DLD1 (cell line): Measurements from ENCODE around the gene PTPRJ.
"Not testable (repeated sequence)": the region's sequence is repeated elsewhere in the genome, so short reads cannot be mapped to it uniquely, and the experiment has no call there.

ENCODE experiments used
- in situ Hi-C: cut with HindIII; loops from 2 replicates; pipeline ENCODE4 v1.10.0; 2017; ENCODE audit warnings: low sequenced_read_pairs

Gene PTPRJ

DNA sequence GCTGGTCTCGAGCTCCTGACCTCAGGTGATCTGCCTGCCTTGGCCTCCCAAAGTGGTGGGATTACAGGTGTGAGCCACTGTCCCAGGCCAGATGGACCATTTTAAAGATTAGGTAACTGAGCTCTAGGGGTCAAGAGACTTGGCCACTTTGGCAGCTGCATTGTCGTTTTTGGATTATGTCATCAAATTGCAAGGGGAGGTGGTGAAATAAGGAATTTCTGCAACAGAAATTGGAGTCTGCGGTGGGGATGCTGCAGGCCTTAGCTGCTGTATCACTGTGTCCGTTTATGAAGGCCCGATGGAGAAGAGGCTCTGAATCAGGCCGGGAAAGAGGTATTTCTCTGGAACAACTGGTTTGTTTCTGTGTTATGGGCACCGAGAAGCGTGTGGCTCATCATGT, 34.6 kb downstream of the PTPRJ start:
- in situ Hi-C loops, result no loop called here

GRCh38 chr11:48017105-48017830, 36.9 kb downstream of the PTPRJ start:
- in situ Hi-C loops, result no loop called here

GRCh38 chr11:48017831-48018527, 37.6 kb downstream of the PTPRJ start:
- in situ Hi-C loops, result no loop called here

DNA sequence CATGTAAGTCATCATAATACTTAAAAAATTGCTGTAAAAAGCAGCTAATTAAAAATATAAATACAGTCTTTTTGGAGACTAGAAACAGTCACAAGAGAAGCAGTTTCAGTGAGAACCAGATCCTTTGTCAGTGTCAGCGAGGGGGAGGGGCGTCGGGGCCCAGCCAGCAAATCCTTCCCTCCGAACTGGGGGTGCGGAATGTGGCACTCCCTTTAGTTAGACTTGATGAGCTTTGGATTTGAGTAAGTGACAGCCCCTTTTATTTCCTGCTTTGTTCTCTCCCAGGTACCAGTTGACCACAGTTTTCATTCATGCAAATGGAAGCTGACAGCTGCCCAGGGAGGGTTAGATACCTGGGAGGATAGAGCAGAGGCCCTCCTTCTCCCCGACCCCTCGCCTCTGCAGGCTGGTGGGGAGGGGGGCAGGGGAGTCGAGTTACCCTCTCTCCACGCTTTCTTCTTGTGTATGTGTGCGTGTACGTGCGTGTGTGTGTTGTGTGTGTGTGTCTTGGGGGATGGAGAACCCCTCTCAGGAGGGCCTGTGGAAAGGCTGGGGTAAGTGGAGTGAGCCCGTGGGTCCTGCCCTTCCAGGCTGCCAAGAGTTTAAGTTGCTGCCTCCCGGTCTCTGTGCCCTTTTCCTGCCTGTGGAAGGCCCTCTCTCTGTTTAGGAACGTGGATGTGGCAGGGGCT, 38.3 kb downstream of the PTPRJ start:
- in situ Hi-C loops, result no loop called here

DNA sequence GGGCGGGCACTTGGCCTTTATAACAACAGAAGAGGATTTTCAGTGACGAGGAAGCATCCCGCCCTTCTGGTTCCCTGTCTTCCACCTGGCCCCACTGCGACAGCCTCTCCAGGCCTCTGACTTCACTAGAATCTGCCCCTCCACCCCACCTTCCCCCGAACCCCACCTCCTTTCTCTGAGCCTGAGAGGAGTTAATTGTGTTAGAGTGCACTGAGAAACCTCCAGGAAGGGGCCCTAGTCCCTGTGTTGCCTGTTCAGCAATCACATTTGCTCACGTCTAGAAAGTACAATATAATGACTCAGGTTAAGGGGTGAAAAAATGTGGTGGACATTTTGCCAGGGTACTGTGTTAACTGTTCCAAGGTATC, 38.8 kb downstream of the PTPRJ start:
- in situ Hi-C loops, result no loop called here

DNA sequence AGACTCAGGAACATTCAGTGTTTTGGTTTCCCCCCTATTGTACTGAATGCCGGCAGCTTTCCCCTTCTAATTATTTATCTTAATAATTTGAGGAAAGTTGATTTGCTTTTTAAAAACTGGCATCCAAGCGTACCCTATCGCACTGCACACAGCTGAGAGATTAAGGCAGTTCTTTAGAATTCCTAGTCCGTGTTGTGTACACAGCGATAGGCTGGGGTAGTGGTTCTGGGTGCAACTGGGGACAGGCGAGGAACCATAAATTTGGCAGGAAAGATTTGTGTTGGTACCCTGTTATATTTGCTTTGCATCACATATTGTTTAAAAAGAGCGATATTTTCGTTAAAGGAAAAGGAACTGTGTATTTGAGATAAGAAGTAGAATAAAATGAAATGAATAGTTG, 39.2 kb downstream of the PTPRJ start:
- in situ Hi-C loops, result no loop called here

DNA sequence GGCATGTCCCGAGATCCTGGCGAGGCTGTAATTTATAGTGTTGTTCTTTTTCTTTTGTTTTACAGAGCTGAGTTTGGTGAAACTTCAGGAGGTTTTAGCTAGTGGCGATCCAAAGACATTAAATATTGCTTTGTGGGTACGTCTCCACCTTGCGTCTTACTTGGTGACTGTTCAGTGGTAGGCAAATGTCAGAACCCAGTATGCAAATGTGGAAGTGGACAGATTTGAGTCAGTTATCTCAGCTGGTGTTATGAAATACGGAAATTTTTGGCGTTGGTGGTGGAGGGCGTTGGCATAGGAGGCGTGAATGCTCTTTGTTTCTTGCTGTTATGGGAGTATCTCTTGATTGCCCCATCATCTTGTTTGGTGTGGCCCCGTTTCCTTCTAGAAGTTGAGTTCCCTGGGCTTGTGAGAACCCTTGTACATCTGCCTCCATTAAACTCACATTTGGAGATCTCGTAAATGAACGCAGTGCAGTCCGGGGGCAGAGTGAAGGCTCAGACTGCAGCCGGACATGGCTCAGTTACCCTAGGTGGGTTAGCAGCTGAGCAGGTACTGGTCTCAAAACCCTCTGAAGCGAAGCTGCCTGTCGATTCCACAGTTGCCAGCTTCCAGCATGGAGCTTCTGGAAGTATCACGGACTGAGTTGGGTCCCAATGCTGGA, 39.9 kb downstream of the PTPRJ start:
- in situ Hi-C loops, result no loop called here

- in situ Hi-C loops, result not testable (repeated sequence)
Measured at GRCh38 chr11:48021201-48021820, 41.0 kb downstream of the PTPRJ start.

DNA sequence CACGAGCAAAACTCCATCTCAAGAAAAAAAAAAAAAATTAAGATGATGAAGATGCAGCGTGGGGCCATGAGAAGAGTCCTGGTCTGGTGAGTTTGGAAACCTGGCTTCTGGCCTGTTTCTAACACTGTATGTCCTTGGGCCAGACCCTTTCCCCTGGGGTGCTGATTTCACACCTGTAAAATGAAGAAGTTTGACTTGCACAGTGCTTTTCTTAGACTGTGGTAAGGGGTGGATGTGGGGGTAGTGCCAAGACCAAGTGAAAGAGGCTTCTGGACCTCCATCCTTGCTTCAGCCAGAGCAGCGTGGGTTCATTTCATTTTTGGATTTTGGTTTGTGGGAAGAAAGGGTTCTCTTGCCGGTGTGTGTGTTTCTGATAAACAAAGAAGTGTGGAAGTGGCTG, 42.1 kb downstream of the PTPRJ start:
- in situ Hi-C loops, result no loop called here

GRCh38 chr11:48023608-48024007, 43.2 kb downstream of the PTPRJ start:
- in situ Hi-C loops, result not testable (repeated sequence)

DNA sequence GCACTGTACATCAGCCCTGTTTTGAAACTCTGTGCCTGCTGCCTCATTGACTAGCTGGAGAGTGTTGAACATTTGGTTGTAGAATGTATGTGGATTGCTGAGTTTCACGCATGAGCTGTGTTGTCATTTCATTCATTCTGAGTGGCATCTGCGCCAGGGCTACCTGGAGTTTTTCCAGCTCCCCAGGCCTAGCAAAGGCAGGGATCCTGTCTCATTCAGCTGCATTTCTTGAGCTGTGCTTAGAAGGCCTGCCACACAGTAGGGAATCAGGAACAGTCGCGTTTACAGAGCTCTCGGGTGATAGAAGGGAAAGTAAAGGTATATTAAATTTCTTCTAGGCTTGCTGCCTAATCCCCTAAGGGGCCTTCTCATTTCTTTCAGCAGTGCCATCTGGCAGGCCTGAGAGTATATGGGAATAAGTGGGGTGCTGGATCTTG, 44.3 kb downstream of the PTPRJ start:
- in situ Hi-C loops, result no loop called here

- in situ Hi-C loops, result no loop called here
Measured at GRCh38 chr11:48025293-48025983, 45.1 kb downstream of the PTPRJ start.

DNA sequence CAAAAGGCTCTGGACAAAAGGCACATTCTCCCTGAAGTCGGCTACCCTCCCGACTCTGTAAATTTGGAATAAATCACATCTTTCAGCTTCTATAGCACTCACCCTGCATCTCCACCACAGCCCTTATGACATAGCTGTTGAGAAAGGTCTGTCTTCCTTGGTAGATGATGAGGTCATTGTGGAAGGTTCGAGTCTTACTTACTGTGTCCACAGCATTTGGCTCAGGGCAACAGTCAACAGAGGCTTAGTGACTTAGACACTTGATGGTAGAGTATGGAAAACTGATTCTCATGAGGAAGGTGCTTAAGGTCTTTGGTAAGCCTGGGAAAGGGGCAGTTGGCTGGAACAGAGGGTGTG, 45.6 kb downstream of the PTPRJ start:
- in situ Hi-C loops, result no loop called here

GRCh38 chr11:48028914-48029680, 48.7 kb downstream of the PTPRJ start:
- in situ Hi-C loops, result no loop called here

DNA sequence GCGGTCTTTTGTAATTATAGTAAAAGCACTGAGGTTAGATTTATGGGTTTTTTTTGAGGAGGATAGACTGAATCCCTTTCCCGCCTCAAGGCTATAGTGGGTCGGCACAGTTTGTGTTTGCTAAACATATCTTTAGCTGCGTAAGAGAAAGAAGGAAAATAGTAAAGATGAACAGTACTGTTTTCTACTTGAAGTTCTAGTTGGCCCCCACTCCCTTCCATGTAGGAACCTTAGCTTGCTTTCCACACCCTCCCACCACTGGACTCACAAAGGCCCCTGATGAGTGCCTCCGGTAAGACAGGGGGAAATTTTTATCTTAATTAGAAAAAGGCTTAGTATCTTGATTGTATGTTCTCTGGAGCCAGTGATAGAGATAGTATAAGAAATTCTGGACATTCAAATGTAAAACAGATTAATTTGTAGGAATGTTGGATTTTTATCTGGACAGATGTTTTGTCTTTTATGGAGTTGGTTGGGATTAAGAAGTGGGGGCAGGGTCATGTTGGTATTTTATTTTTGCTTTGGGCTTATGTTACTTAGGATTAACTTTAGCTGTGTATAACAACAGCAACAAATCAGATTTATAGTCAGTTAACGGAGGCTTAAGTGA, 49.4 kb downstream of the PTPRJ start:
- in situ Hi-C loops, result no loop called here

- in situ Hi-C loops, result no loop called here
Measured at GRCh38 chr11:48031602-48032001, 51.2 kb downstream of the PTPRJ start.

DNA sequence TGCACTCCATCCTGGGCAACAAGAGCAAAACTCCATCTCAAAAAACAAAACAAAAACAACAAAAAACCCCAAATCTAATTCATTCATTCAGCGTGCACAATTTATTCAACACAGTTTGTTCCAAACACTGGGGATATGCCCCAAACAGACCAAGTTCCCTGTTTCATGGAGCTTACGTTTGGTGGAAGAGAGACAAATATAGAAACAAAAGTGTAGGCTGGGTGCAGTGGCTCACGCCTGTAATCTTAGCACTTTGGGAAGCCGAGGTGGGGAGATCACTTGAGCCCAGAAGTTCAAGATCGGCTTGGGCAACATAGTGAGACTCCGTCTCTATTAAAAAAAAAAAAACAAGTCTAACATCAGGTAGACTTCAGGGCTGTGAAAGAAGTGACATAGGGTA, 52.4 kb downstream of the PTPRJ start:
- in situ Hi-C loops, result no loop called here

GRCh38 chr11:48033918-48034341, 53.6 kb downstream of the PTPRJ start:
- in situ Hi-C loops, result no loop called here
